Stimulated activated CD4-positive, alpha-beta T cell treated with anti-CD3 and anti-CD28 coated beads, Interleukin-12 subunit alpha, Interleukin-12 subunit beta, amount 100 ng/mL, for 24 hours (primary cell): Measurements from ENCODE around the gene TSKU.
"Not testable (repeated sequence)": the region's sequence is repeated elsewhere in the genome, so short reads cannot be mapped to it uniquely, and the experiment has no call there.

Source experiments
- DNase-seq, 2 experiments: peaks; one replicate each; pipeline ENCODE4 v3.0.0-alpha.2; 2020; ENCODE audit warnings: low read depth in 2 of 2

The TSKU gene

GRCh38 chr11:76788661-76789442 lies 5.7 kb downstream of the TSKU start:
- no peak for DNase-seq

DNA sequence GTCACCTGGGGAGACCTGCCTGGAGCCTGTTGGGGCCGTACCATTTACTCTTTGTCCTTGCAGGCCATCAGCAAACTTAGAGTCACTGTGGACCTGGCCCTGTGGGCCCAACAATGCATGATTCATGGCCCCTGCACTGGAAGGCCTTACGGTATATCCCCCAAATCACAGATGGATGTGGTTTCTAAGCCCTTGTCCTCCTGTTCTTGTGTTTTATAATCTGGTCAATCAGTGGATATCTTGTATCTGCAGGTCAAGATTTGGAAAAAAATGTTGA lies 6.2 kb downstream of the TSKU start:
- no peak for DNase-seq

GRCh38 chr11:76790251-76790650 lies 7.1 kb downstream of the TSKU start:
- no peak for DNase-seq

GRCh38 chr11:76791002-76791770 lies 8.0 kb downstream of the TSKU start:
- not testable (repeated sequence) for DNase-seq

- DNase-seq, result no peak
These were observed 8.7 kb downstream of the TSKU start for GRCh38 chr11:76791861-76792260.

DNA sequence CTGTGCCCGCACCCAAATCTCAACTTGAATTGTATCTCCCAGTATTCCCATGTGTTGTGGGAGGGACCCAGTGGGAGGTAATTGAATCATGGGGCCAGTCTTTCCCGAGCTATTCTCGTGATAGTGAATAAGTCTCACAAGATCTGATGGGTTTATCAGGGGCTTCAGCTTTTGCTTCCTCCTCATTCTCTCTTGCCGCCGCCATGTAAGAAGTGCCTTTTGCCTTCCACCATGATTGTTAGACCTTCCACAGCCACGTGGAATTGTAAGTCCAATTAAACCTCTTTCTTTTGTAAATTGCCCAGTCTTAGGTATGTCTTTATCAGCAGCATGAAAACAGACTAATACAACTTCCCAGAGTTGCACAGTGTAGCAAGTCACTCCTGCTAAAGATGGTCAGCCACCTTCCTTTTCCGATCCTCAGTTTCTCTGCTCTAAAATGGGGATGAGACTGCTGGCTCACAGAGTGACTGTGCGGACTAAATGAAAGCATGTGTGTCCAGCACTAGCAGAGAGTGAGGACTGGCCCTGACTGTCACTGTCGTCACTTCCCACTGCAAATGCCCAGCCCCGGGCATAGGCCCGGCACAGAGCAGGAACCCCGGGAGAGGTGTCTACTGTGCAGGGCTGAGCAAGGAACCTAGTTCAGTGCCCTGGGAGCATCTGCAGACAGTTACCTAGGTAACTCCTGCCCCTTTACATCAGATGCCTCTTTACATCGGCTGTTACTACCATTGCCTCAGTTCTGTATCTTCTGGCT lies 9.5 kb downstream of the TSKU start:
- no peak for DNase-seq

DNA sequence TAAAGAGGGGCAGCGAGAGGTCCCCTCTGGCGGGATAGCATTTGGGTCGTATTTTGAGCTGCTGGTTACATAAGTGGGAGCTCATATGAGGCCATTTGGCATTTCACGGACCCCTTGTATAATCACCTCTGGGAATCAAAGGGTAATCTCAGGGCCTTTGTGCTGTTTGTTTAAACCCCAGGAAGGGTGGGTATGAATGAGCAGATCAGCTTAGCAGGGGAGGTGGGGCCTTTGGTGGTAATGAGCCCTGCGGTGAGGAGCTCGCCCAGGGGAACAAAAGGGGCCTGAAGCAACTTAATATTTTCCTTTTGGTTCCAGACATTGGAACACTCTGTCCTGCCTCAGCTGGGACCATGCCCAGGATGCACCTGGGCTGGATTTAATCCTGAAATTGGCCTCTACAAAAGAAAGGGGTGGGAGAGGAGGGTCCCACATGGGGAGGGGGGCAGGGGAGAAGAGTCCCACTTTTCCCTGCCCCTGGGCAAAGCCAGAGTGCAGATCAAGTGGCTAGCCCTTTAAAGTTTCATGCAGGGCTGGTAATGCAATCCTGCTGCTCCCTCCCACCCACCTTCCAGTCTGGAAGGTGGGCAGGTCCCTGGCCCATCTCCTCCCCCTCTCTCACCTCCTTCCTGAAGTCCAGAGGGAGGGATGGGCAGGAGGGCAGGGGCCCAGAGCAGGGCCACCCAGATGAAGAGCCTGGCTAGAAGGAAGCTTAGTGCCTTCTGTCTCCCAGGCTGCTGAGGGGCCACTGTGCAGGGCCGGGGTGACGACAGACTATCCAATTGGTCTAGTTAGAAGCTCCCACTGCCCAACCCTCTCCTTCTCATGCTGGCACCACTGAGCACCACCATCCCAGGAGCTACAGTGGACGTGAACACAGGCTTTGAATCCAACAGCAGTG lies 10.5 kb downstream of the TSKU start:
- no peak for DNase-seq

GRCh38 chr11:76794371-76795289 lies 11.5 kb downstream of the TSKU start:
- no peak for DNase-seq

- no peak for DNase-seq
These were observed 12.3 kb downstream of the TSKU start for GRCh38 chr11:76795290-76795935.

DNA sequence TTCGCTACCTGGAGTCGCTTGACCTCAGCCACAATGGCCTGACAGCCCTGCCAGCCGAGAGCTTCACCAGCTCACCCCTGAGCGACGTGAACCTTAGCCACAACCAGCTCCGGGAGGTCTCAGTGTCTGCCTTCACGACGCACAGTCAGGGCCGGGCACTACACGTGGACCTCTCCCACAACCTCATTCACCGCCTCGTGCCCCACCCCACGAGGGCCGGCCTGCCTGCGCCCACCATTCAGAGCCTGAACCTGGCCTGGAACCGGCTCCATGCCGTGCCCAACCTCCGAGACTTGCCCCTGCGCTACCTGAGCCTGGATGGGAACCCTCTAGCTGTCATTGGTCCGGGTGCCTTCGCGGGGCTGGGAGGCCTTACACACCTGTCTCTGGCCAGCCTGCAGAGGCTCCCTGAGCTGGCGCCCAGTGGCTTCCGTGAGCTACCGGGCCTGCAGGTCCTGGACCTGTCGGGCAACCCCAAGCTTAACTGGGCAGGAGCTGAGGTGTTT lies 12.8 kb downstream of the TSKU start:
- DNase-seq, result no peak

- no peak for DNase-seq
These were observed 13.5 kb downstream of the TSKU start for GRCh38 chr11:76796511-76797198.

GRCh38 chr11:76797341-76798201 lies 14.4 kb downstream of the TSKU start:
- DNase-seq, result no peak

DNA sequence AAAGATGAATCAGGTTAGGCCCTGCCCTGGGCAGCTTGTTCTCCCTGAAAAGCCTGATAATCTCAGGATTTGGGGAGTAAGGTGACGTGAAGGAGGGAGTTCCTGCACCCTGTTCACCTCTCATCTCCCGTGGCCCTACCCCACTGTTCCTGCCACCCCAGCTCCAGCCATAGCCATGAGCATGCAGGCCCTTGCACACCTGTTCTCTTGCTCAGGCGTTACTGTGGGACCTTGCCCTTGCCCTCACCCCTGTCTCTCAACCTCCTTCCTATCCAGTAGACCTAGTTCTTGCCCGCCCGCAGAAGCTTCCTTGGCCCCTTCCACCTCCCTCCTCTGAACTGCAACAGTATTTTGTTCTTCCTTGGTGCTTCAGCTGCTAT lies 15.0 kb downstream of the TSKU start:
- DNase-seq, result no peak

- no peak for DNase-seq
These were observed 15.5 kb downstream of the TSKU start for GRCh38 chr11:76798671-76799065.

DNA sequence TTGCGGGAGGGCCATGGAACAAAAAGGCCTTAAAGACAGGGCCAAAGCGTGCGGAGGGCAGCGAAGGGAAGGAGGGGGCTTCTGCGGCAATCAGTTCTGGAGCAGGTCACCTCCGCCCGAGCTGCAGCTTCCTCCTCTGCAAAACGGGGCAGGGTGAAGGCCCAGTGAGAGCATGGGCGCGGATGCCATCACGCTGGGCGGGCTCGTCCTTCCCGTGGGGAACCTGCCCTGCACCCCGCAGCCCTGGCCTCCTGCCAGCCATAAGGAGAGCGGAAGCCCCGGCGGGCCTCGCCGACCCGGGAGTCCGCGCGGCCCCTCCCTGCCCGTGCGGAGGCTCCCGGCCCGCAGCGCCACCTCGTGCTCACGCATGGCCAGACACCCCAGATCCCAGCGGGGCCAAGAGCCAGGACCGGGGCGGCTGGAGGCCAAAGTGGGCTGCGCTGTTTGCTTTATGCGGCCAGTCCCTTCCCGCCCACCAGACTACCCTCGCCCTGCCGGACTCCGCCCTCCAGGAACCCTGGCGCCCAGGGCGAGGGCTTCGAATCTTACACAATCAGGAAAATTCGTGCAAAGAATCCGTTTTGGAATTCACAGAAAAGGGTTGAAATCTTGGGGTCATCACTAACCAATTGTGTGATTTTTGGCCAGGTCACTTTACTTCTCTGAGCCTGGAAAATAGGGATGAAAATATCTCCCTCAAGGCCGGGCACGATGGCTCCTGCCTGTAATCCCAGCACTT lies 16.1 kb downstream of the TSKU start:
- peak; percentile 50 to 71 for DNase-seq

GRCh38 chr11:76800466-76801200 lies 17.5 kb downstream of the TSKU start:
- no peak for DNase-seq

- no peak for DNase-seq
These were observed 18.1 kb downstream of the TSKU start for GRCh38 chr11:76801225-76801624.
